Measurements from ENCODE around the gene FAHD1. TPM values are rescaled to one million over a fixed set of nuclear protein-coding genes. Genes with fewer than 3 reads are reported as not detected.

The FAHD1 gene
- total RNA-seq, 2 donors from 2014 or later, result 6.1 to 7.9 TPM

DNA sequence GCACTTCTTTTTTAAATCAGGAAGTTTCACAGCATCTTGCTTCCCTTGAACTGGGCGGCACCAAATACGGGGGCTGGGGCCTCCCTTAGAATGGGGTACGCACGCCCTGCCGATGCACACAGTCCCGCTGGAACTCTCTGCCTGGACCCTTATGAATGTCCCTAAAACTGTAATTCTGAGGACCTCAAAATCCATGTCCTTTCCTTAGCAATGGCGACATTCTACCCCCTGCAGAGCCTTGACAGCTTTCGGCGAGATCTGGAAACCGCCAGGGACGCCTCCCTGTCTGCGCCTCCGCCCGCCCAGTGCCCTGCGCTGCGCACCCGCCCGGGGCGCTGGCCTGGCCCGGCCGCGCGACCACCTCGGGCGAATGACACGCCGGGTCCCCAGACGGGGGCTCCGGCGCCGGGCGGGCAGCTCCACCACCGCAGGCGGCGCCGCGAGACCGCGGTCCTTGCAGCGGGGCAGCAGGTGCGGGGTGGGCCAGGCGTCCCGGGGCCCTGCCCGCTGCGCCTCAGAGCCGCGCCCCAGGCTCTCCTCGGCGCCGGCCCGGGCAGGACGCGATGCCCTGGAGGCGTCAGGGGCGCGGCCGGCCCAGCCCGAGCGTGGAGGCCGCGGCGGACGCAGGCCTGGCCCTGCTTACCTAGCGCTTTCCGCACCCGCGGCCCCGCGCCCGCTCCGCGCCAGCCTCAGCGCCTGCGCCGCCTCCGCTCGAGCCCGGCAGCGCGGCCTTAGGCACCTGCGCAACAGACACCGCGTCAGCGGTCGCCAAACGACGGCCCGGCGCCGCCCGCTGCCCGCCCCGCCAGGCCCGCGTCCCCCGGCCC lies 929 bp upstream of the FAHD1 start:
- Mint-ChIP-seq H3K4me1 (peaks cover 12% of the 10 kb centered on the region), H3K36me3 (ENCODE audit: low read depth) (no peaks in the 10 kb centered on the region), H3K27ac (peak overlapping the region; percentile 77), H3K4me3 (peak overlapping the region; percentile 91), H3K27me3 (no peaks in the 10 kb centered on the region)
- H3K9me3 ChIP-seq (ENCODE audit: control insufficient read depth, low read length, poor library complexity, severe bottlenecking), result no peaks in the 10 kb centered on the region
- ATAC-seq, result peak; percentile 78
- peak in 2 of 3 donors; percentile 59 to 73 for DNase-seq

DNA sequence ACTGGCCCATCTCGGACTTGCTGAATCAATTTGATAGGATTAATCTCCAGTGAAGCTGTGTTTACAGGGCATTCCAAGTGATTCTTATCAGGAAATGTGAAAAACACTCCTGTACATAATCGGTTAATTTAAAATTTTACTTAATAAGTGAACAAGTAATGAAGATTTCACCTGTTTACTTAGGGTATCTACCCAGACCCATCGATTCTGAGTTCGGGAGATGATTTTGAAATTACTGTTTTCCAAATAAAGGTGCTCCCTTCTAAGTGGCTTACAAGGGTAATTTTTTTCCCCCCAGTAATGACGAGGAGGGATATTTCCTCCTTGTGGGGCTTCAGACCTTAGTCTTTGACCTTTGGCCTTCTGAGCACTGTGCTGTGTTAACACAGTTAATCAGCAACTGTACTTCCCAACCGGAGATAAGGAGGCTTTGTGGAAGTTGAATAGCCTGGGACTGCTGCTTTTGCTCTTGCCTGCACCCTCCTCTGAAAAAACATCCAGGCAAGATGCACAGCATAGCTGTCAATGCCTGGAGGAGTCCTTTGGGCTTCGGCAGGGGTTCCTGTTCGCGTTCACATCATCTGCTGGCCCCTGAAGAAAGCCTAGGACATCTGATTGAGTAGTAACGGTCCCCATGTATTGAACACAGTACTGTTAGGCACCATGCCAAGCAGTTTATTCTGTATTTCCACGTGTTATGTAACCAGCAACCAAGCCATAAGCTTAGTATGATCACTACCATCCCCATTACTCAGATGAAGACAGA lies 1.8 kb downstream of the FAHD1 start:
- H3K4me1 Mint-ChIP-seq, result peaks cover 12% of the 10 kb centered on the region
- no peaks in the 10 kb centered on the region for H3K9me3 ChIP-seq (ENCODE audit: control insufficient read depth, low read length, poor library complexity, severe bottlenecking)
- DNase-seq (no peak), ATAC-seq (no peak)
- H3K36me3 Mint-ChIP-seq (ENCODE audit: low read depth), result no peaks in the 10 kb centered on the region
- H3K27ac Mint-ChIP-seq, result no peak overlapping the region
- H3K4me3 Mint-ChIP-seq, result peak overlapping the region; percentile 47
- H3K27me3 Mint-ChIP-seq, result no peaks in the 10 kb centered on the region

DNA sequence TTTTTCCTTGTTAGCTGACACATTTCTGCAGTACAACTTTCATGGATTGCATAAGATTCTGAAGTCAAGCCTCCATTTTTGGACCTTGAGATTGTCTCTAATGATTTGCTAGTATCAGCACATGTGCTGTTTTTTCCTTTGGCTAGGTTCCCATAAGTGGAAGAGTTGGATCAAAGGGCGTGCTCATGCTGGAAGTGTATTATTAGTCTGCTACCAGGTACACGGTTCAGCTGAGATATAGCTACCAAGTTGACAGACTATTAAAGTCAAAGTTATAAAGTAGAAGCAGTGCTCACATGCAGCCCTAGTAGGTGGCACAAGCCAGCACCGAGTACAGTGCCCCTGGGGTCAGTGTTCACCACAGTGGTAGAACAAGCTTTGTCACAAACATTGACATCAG lies 3.2 kb downstream of the FAHD1 start:
- no peaks in the 10 kb centered on the region for H3K27me3 Mint-ChIP-seq
- no peak overlapping the region for H3K27ac Mint-ChIP-seq
- DNase-seq (no peak), ATAC-seq (no peak)
- peaks cover 8% of the 10 kb centered on the region for H3K4me1 Mint-ChIP-seq
- H3K36me3 Mint-ChIP-seq (ENCODE audit: low read depth), result no peaks in the 10 kb centered on the region
- H3K4me3 Mint-ChIP-seq, result no peak overlapping the region
- H3K9me3 ChIP-seq (ENCODE audit: control insufficient read depth, low read length, poor library complexity, severe bottlenecking), result no peaks in the 10 kb centered on the region

DNA sequence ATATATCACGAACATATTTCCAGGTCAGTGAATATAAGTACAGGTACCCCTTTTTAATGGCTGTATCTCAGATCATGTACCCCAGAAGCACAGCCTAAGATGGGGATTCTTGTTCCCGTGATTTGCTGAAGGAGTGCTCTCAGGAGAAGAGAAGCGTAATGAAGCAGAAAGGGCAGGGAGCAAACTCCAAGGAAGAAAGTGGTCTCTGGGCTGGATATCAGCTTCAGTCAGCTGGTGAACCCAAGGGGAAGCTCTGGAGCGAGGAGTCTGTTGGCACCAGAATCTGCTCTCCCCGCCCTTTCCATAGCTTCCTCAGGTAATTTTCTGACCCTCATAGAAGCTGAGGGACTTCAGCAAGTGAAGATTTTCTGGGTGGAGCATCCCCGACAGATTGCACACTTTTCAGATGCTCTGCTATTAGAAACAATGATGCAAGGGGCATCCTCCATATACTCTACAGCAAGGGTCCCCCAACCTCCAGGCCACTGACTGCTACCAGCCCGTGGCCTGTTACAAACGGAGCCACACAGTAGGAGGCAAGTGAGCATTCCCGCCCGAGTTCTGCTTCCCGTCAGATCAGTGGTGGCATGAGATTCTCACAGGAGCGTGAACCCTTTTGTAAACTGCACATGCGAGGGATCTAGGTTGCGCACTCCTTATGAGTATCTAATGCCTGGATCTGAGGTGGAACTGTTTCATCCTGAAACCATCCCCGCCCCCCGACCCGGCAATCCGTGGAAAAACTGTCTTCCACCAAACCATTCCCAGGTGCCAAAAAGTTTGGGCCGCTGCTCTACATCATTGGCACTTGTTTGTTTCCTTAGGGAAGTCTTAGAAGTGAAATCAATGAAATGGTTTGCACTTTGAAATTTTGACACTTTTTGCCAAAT lies 4.4 kb downstream of the FAHD1 start:
- Mint-ChIP-seq H3K27ac (no peak overlapping the region), H3K4me3 (no peak overlapping the region), H3K27me3 (no peaks in the 10 kb centered on the region), H3K4me1 (peaks cover 5% of the 10 kb centered on the region), H3K36me3 (ENCODE audit: low read depth) (no peaks in the 10 kb centered on the region)
- no peaks in the 10 kb centered on the region for H3K9me3 ChIP-seq (ENCODE audit: control insufficient read depth, low read length, poor library complexity, severe bottlenecking)
- no peak for DNase-seq
- ATAC-seq, result no peak

DNA sequence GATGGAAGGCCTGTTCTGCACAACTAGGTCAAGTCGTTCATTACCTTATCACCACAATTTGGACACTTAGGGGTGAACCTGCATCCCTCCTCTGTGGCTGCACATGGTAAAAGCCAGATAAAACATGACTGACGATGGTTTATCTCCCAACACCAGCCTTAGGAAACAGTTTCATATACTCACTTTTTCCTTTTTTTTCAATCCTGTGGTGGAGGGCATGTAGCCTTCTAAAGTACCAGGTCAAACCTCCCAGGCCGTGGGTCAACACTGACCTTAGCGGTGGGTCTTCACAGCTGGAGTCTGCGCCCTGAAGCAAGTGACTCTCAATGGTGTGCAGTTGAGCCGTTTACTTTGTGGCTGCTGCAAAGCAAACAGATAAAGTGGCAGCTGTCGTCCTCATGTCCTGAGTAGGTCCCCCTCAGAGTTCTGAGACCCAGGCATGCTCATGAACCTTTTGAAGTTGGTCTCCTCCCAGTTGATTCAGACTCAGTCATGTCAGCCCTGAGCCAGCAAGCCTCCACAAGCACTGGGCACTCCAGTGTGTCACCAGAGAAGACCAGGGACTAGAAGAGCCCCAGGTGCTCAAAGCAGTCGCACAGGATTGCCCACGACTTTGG lies 5.9 kb downstream of the FAHD1 start:
- Mint-ChIP-seq H3K36me3 (ENCODE audit: low read depth) (no peaks in the 10 kb centered on the region), H3K4me1 (peaks cover under 1% of the 10 kb centered on the region), H3K27ac (no peak overlapping the region), H3K27me3 (no peaks in the 10 kb centered on the region), H3K4me3 (no peak overlapping the region)
- ATAC-seq, result no peak
- DNase-seq, result no peak
- no peaks in the 10 kb centered on the region for H3K9me3 ChIP-seq (ENCODE audit: control insufficient read depth, low read length, poor library complexity, severe bottlenecking)

DNA sequence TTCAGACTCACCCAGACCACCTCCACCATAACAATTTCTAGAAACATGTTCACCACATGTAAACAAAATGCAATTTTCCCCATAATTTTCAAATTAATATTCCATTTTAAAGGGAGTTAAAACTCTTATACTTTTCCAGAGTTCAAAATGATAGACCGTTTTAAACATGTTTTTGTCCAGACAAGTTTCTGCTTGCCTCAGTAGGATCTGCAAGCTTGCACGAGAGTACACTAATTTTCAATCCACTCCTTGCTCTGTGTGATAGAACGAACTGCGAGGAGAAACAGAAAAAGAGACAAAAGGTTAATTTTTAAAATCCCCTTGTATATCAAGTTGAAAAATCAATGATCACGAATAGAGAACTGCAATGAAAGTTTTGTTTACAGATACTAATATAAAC lies 7.1 kb downstream of the FAHD1 start:
- no peaks in the 10 kb centered on the region for H3K27me3 Mint-ChIP-seq
- H3K4me3 Mint-ChIP-seq, result no peak overlapping the region
- no peak overlapping the region for H3K27ac Mint-ChIP-seq
- DNase-seq, result no peak
- H3K4me1 Mint-ChIP-seq, result peaks cover 2% of the 10 kb centered on the region
- no peaks in the 10 kb centered on the region for H3K36me3 Mint-ChIP-seq (ENCODE audit: low read depth)
- H3K9me3 ChIP-seq (ENCODE audit: control insufficient read depth, low read length, poor library complexity, severe bottlenecking), result no peaks in the 10 kb centered on the region
- no peak for ATAC-seq

DNA sequence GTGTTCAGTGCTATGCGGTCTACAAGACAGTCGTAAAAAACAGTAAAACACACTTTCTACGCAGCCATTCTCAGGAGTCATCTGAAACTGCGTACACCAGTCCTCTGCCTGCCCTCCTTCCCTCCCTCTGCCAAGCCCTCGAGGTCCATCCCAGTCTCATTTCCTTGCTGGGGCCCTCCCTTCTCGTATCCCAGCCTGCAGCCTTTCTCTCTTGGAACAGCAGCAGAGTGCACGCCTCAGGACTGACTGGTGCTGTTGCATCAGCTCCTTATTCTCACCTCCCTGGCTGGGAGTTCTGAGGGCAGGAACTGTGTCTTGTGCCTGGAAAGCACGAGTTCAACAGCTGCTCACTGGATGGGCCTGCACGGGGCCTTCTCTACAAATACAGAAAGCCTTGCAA lies 12.5 kb downstream of the FAHD1 start:
- no peak overlapping the region for H3K27ac Mint-ChIP-seq
- no peaks in the 10 kb centered on the region for H3K27me3 Mint-ChIP-seq
- H3K9me3 ChIP-seq (ENCODE audit: control insufficient read depth, low read length, poor library complexity, severe bottlenecking), result no peaks in the 10 kb centered on the region
- no peaks in the 10 kb centered on the region for H3K36me3 Mint-ChIP-seq (ENCODE audit: low read depth)
- H3K4me3 Mint-ChIP-seq, result no peak overlapping the region
- no peak for ATAC-seq
- no peak for DNase-seq
- peaks cover 2% of the 10 kb centered on the region for H3K4me1 Mint-ChIP-seq

DNA sequence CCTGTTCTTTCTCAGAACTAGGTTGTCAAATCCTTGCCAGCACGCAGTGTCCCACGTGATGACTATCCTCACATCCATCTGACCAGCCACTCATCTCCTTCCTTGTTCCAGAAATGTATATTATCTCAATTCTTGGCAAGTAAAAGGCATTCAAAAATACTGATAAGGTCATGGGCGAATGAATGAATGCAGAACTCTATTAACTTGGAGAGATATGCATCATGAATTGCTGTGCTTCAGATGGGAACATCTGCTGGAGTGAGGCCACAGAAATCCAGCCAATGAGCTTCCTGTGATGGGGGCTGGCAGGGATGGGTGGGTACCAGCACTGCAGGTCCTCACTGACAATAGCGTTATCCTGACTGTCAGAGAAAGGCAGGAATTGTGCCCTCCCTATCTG lies 19.0 kb downstream of the FAHD1 start:
- Mint-ChIP-seq H3K36me3 (ENCODE audit: low read depth) (no peaks in the 10 kb centered on the region), H3K4me1 (no peaks in the 10 kb centered on the region)

DNA sequence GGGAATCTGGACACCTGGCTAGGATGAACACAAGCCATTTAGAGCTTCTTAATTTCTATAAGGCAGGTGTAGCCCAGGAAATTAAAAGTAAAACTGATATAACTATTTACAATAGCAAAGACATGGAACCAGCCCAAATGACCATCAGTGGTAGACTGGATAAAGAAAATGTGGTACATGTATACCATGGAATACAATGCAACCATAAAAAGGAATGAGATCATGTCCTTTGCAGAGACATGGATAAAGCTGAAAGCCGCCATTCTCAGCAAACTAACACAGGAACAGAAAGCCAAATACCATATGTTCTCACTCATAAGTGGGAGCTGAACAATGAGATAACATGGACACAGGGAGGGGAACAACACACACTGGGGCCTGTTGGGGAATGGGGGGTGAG lies 19.4 kb downstream of the FAHD1 start:
- H3K27ac Mint-ChIP-seq, result no peak overlapping the region
- DNase-seq (no peak), ATAC-seq (no peak)
- no peaks in the 10 kb centered on the region for H3K4me1 Mint-ChIP-seq
- H3K9me3 ChIP-seq (ENCODE audit: control insufficient read depth, low read length, poor library complexity, severe bottlenecking), result no peaks in the 10 kb centered on the region
- no peaks in the 10 kb centered on the region for H3K36me3 Mint-ChIP-seq (ENCODE audit: low read depth)
- no peak overlapping the region for H3K4me3 Mint-ChIP-seq
- H3K27me3 Mint-ChIP-seq, result peaks cover 19% of the 10 kb centered on the region

More for the DNA sequence above, 19.0 kb downstream of the FAHD1 start:
- ATAC-seq (no peak), DNase-seq (no peak)
- H3K4me3 Mint-ChIP-seq, result no peak overlapping the region
- H3K27ac Mint-ChIP-seq, result no peak overlapping the region
- H3K9me3 ChIP-seq (ENCODE audit: control insufficient read depth, low read length, poor library complexity, severe bottlenecking), result no peaks in the 10 kb centered on the region
- peaks cover 14% of the 10 kb centered on the region for H3K27me3 Mint-ChIP-seq

DNA sequence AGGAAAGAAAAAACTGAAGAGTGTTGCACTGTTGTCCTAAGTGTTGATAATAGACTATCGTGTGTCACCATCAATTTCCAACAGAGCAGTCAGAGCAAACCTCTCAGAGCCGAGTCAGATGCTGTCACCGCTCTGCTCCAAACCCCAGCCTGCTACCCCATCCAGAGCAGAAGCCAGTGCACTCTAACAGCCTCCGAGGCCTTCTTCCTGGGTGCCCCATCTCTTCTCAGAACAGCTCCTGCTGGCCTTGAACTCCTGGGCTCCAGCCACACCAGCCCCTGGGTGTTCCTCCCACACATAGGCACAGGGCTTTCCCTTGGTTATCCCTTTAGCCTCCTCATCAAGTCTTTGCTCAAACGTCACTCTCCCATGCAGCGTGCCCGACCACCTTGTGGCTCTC lies 24.0 kb downstream of the FAHD1 start:
- no peaks in the 10 kb centered on the region for H3K9me3 ChIP-seq (ENCODE audit: control insufficient read depth, low read length, poor library complexity, severe bottlenecking)
- ATAC-seq (no peak), DNase-seq (no peak)
- no peak overlapping the region for H3K4me3 Mint-ChIP-seq
- H3K27ac Mint-ChIP-seq, result no peak overlapping the region
- H3K4me1 Mint-ChIP-seq, result peaks cover 12% of the 10 kb centered on the region
- H3K36me3 Mint-ChIP-seq (ENCODE audit: low read depth), result no peaks in the 10 kb centered on the region
- H3K27me3 Mint-ChIP-seq, result peaks cover 22% of the 10 kb centered on the region

DNA sequence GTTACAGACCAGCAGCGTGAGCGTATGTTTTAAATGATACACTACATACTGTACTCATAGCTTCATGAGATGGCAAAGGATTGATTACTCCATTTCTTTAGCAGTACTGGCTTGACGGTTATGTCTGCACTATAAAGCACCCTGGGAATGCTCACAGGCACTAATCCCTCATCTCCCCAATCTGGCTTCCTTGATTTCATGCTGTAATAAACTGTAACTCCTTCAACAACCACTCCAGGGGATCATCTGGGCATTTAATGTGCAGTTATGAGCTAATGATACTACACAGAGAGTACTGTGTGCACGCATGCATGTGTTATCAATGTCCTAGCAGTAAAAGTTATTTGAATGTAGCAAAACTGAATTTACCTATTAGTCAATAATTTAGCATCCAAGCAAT lies 24.8 kb downstream of the FAHD1 start:
- peaks cover 12% of the 10 kb centered on the region for H3K4me1 Mint-ChIP-seq
- no peak overlapping the region for H3K4me3 Mint-ChIP-seq
- peaks cover 15% of the 10 kb centered on the region for H3K27me3 Mint-ChIP-seq
- ATAC-seq, result no peak
- H3K36me3 Mint-ChIP-seq (ENCODE audit: low read depth), result no peaks in the 10 kb centered on the region
- no peak for DNase-seq
- no peaks in the 10 kb centered on the region for H3K9me3 ChIP-seq (ENCODE audit: control insufficient read depth, low read length, poor library complexity, severe bottlenecking)
- no peak overlapping the region for H3K27ac Mint-ChIP-seq

DNA sequence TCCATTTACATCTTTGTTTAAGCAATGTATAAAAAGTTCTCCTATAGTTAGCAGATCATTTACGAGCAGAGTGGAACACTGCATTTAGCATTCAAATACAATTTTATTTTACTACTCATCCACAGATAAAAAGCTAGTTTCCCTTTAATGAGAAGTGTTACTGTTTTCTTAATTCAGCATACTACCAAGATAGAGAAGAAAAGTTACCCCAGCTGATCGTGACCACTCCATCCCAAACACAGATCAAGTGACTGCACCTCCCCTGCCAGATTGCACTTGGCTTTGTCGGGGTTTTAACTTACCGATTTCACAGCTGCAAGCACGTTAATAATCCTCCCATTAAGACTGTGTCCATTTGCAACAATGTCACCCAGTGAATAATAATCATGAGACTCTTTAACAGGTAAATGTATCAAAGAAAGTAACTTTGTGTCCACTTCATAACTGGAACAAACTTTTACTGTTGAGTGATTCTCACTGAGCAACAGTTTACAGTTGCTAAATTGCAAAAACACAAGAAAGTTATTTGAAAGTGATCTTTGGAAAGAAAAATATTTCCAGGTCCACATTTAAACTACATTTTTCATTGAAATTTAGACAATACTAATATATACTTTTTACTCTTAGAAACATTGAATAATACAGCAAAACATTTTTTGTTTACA lies 30.6 kb downstream of the FAHD1 start:
- H3K9me3 ChIP-seq (ENCODE audit: control insufficient read depth, low read length, poor library complexity, severe bottlenecking), result no peaks in the 10 kb centered on the region
- Mint-ChIP-seq H3K27ac (no peak overlapping the region), H3K4me3 (no peak overlapping the region), H3K4me1 (peaks cover 17% of the 10 kb centered on the region), H3K27me3 (peaks cover 45% of the 10 kb centered on the region), H3K36me3 (ENCODE audit: low read depth) (peaks cover 11% of the 10 kb centered on the region)
- DNase-seq (no peak), ATAC-seq (no peak)
